Inflammatory macrophage (primary cell): Measurements from ENCODE around the gene FSCN2.

Experiments used
- DNase-seq, 2 donors: peaks; one replicate each; pipeline ENCODE4 v3.0.0-alpha.2; 2020 to 2022

Gene FSCN2

GRCh38 chr17:81513753-81514488, 14.3 kb upstream of the FSCN2 start:
- peak; percentile 47 to 69 for DNase-seq

- DNase-seq, result no peak
Measured at GRCh38 chr17:81514489-81514738, 13.8 kb upstream of the FSCN2 start.

- peak; percentile 70 to 80 for DNase-seq
Measured at GRCh38 chr17:81514739-81515529, 13.2 kb upstream of the FSCN2 start.

GRCh38 chr17:81515530-81516041, 12.6 kb upstream of the FSCN2 start:
- DNase-seq, result no peak

- DNase-seq, result no peak
Measured at GRCh38 chr17:81516439-81516838, 11.7 kb upstream of the FSCN2 start.

GRCh38 chr17:81517009-81517338, 11.2 kb upstream of the FSCN2 start:
- no peak for DNase-seq

GRCh38 chr17:81517339-81518112, 10.7 kb upstream of the FSCN2 start:
- no peak for DNase-seq

GRCh38 chr17:81518113-81518784, 9.9 kb upstream of the FSCN2 start:
- DNase-seq, result no peak

- DNase-seq, result peak; percentile 37
Measured at GRCh38 chr17:81518785-81519283, 9.3 kb upstream of the FSCN2 start.

- peak in 1 of 2 donors; percentile 35 for DNase-seq
Measured at GRCh38 chr17:81519284-81520020, 8.7 kb upstream of the FSCN2 start.

- no peak for DNase-seq
Measured at GRCh38 chr17:81520021-81520901, 7.9 kb upstream of the FSCN2 start.

- DNase-seq, result peak in 1 of 2 donors; percentile 42
Measured at GRCh38 chr17:81522491-81523401, 5.4 kb upstream of the FSCN2 start.

- DNase-seq, result no peak
Measured at GRCh38 chr17:81523402-81524038, 4.7 kb upstream of the FSCN2 start.

GRCh38 chr17:81524039-81524864, 3.9 kb upstream of the FSCN2 start:
- no peak for DNase-seq

- DNase-seq, result no peak
Measured at GRCh38 chr17:81524865-81525159, 3.4 kb upstream of the FSCN2 start.

GRCh38 chr17:81526662-81527571, 1.3 kb upstream of the FSCN2 start:
- no peak for DNase-seq

GRCh38 chr17:81528384-81528650, 140 bp downstream of the FSCN2 start:
- DNase-seq, result no peak
